Stimulated activated CD4-positive, alpha-beta T cell treated with anti-CD3 and anti-CD28 coated beads, TNF-alpha, amount 100 ng/mL, for 1 hour (primary cell): ENCODE measurements around the gene DDIT4.
"Not testable (repeated sequence)": the region's sequence is repeated elsewhere in the genome, so short reads cannot be mapped to it uniquely, and the experiment has no call there.

Source experiments
- DNase-seq, 3 donors: peaks; one replicate each; pipeline ENCODE4 v3.0.0-alpha.2; 2020; ENCODE audit warnings: low read depth in 3 of 3, low spot score in 1 of 3

Gene DDIT4

DNA sequence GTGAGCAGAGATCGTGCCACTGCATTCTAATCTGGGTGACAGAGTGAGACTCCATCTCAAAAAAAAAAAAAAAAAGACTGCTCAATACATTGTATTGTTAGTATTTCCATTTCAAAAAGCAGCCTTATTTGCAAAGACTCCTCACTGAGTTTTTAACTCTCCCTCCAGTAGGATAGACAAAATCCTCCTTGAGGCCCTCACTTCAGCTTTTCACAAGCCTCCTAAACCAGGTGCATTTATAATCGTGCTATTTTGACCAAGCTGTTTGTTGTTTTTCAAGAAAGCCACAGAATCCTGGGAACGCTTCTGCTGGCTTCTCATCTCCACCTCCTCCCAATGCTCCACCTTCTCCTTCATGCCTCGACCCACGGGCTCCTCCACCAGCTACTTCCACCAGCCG, 6.3 kb upstream of the DDIT4 start:
- DNase-seq, result no peak

- DNase-seq, result no peak
Measured at GRCh38 chr10:72267819-72268399, 5.8 kb upstream of the DDIT4 start.

- not testable (repeated sequence) for DNase-seq
Measured at GRCh38 chr10:72268475-72269200, 5.1 kb upstream of the DDIT4 start.

- DNase-seq, result no peak
Measured at GRCh38 chr10:72270607-72271281, 3.0 kb upstream of the DDIT4 start.

GRCh38 chr10:72272689-72273409, 875 bp upstream of the DDIT4 start:
- no peak for DNase-seq

- no peak for DNase-seq
Measured at GRCh38 chr10:72274213-72274729, 547 bp downstream of the DDIT4 start.

GRCh38 chr10:72274730-72275350, 1.1 kb downstream of the DDIT4 start:
- peak in 1 of 3 donors; percentile 65 for DNase-seq

DNA sequence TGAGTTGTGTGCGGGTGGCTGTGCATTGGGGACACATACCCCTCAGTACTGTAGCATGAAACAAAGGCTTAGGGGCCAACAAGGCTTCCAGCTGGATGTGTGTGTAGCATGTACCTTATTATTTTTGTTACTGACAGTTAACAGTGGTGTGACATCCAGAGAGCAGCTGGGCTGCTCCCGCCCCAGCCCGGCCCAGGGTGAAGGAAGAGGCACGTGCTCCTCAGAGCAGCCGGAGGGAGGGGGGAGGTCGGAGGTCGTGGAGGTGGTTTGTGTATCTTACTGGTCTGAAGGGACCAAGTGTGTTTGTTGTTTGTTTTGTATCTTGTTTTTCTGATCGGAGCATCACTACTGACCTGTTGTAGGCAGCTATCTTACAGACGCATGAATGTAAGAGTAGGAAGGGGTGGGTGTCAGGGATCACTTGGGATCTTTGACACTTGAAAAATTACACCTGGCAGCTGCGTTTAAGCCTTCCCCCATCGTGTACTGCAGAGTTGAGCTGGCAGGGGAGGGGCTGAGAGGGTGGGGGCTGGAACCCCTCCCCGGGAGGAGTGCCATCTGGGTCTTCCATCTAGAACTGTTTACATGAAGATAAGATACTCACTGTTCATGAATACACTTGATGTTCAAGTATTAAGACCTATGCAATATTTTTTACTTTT, 1.8 kb downstream of the DDIT4 start:
- DNase-seq, result no peak

DNA sequence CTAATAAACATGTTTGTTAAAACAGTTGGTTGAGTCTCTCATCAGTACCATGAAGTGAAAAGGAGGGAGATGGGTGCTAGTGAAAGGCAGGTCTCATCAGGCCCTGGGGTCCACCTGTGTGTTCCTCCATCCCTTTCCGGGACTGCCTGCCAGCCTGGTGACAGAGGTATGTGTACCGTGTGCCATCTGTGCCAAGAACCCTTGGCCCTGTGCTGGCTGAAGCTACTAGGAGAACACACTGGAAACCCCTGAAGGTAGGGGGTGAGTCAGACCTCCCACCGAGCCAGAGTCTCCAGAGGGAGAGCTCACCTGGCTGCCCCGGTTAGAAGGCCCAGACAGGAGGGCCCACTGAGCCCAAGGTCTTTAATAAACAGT, 2.3 kb downstream of the DDIT4 start:
- DNase-seq, result no peak

- DNase-seq, result no peak
Measured at GRCh38 chr10:72276421-72277339, 3.0 kb downstream of the DDIT4 start.

GRCh38 chr10:72277340-72277995, 3.7 kb downstream of the DDIT4 start:
- no peak for DNase-seq

DNA sequence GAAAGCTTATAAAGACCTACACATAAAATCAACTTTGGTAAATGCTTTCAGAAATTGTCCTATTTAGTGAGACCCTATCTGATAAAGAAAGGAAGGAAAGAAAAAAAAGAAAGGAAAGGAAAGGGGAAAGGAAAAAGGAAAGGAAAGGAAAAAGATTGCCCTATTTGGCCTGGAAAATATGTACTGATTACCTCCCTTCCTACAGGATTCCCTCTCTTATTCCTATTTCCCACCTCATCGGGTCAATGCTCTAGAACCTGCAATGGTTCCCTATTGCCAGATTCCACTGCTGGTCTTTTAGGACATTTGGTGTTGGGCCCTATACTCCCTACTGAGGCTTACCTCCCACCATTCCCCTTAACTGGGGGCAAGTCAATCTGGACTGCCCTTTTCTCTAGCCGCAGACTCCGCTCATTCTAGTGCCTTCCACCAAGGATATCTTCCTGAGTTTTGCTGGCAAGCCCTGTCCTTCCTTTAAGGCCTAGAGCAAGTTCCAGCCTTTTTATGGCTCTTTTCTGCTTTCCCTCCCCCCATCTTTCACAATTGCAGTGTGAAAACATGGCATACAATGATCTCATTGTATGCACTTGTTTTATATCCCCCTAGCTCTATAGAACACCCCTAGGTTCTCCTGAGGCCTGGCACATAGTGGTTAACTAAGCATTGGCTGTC, 4.4 kb downstream of the DDIT4 start:
- DNase-seq, result no peak

GRCh38 chr10:72278668-72279393, 5.1 kb downstream of the DDIT4 start:
- no peak for DNase-seq

- not testable (repeated sequence) for DNase-seq
Measured at GRCh38 chr10:72279587-72279986, 5.9 kb downstream of the DDIT4 start.

DNA sequence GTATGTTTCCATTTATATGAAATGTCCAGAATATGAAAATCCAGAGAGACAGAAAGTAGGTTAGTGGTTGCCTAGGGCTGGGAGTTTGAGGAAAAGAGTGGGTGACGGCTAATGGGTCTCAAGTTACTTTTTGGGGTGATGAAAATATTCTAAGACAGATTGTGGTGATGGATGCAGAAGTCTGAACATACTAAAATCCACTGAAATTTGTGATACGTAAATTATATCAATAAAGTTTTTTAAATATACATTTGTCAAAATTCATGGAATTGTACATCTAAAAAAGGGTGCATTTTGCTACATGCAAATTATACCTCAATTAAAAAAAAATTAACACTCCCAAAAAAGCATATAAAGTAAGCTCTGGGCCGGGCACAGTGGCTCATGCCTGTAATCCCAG, 9.4 kb downstream of the DDIT4 start:
- no peak for DNase-seq

GRCh38 chr10:72285972-72286521, 12.3 kb downstream of the DDIT4 start:
- DNase-seq, result no peak

DNA sequence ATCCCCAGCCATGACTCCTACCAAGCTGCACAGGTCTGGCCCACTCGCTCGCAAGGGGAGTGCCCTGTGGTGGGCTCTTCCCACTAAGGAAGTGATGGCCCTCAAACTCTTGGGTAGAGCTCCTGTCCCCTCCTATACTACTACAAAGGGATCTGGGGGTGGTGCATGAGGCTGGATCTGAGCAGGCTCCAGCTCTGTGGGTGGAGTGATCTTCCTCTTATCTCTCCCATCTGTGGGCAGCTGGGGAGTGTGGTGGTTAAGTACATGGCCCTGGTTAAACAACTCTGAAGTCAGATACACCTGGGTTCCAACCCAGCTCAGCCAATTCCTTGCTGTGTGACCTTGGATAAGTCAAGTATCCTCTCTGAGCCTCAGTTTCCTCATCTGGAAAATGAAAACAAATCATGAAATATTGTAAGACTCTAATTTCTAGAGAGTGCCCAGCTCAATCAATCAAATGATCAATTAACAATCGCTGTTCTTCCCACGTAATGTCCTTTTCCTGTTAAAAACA, 17.4 kb downstream of the DDIT4 start:
- no peak for DNase-seq
